ENCODE results near the gene PGC.

- no peak for TF ChIP-seq POLR2AphosphoS5 (IDR thresholded peaks at IDR 0.05; ENCODE audit: low read depth, low read length)
- no peak for TF ChIP-seq TAF1 (IDR thresholded peaks at IDR 0.05; ENCODE audit: borderline replicate concordance, insufficient read depth, low read length)
- no peak for TF ChIP-seq FOXP2 (optimal IDR thresholded peaks at IDR 0.05; ENCODE audit: borderline replicate concordance, extremely low read depth, extremely low read length, insufficient read depth)
Observed at GRCh38 chr6:41702771-41703494, 44.3 kb downstream of the PGC start.

Data from PFSK-1 (cell line).